T-cell (primary cell): ENCODE measurements around the gene DNAJC22. TPM values are rescaled to one million over a fixed set of nuclear protein-coding genes. Genes with fewer than 3 reads are reported as not detected.

Experiments used
- ATAC-seq, 4 experiments: fragments of 200-7000 bp in 3 of 4; fragments of 150-1000 bp in 1 of 4; cut with Tn5 transposase; replicated peaks in 1 of 4; 1 replicate in 3 of 4; 2 replicates in 1 of 4; pipeline ENCODE4 v1.10.0; 2021; ENCODE audit warnings: moderate library complexity in 3 of 4, mild to moderate bottlenecking in 2 of 4, moderate number of reproducible peaks in 1 of 4
- CTCF ChIA-PET, 2 donors: fragments of 300-600 bp; sonication (Branson Sonifier 250); formaldehyde crosslinking; loops; one replicate each; lab custom pipeline; 2022; ENCODE audit warnings: antibody characterized with exemption in 2 of 2; lab: Charles Lee
- POLR2A ChIA-PET, 2 donors: fragments of 300-600 bp; sonication (Branson Sonifier 250); formaldehyde crosslinking; loops; one replicate each; lab custom pipeline; 2022; ENCODE audit warnings: antibody characterized with exemption in 2 of 2; lab: Charles Lee
- DNase-seq, 35 experiments: peaks; one replicate each; pipeline versions ENCODE4 v3.0.0 to v3.0.0-alpha.2; 2013 to 2023
- H3K27ac ChIP-seq: one replicate; pipeline ENCODE4 v1.5.1; 2013; ENCODE audit warnings: low read length
- H3K27me3 ChIP-seq, 2 experiments: replicated peaks in 1 of 2; 1 replicate in 1 of 2; 2 replicates in 1 of 2; pipeline versions ENCODE4 v1.6.1 to v1.7.0; 2013; ENCODE audit warnings: low read length in 1 of 2, mixed read lengths in 1 of 2; ENCODE audit not compliant: control insufficient read depth in 2 of 2, insufficient read depth in 2 of 2; ENCODE audit errors: extremely low read depth in 1 of 2
- H3K36me3 ChIP-seq, 2 donors: 1 replicate in 1 of 2; 2 replicates in 1 of 2; pipeline versions ENCODE4 v1.6.1 to v1.7.0; 2013; ENCODE audit warnings: low read length in 1 of 2; ENCODE audit not compliant: control insufficient read depth in 2 of 2, insufficient read depth in 1 of 2; ENCODE audit errors: extremely low read depth in 1 of 2
- H3K4me1 ChIP-seq, 2 experiments: 1 replicate in 1 of 2; 2 replicates in 1 of 2; pipeline versions ENCODE4 v1.6.1 to v1.7.0; 2013; ENCODE audit warnings: low read length in 2 of 2, mixed read lengths in 1 of 2; ENCODE audit not compliant: insufficient read depth in 2 of 2, control insufficient read depth in 1 of 2; ENCODE audit errors: extremely low read depth in 1 of 2
- H3K4me3 ChIP-seq, 2 donors: 1 replicate in 1 of 2; 2 replicates in 1 of 2; pipeline versions ENCODE4 v1.5.1 to v1.7.0; 2013; ENCODE audit warnings: mild to moderate bottlenecking in 2 of 2, low read length in 1 of 2, moderate library complexity in 1 of 2; ENCODE audit not compliant: control insufficient read depth in 1 of 2; ENCODE audit errors: extremely low read depth in 1 of 2
- H3K9me3 ChIP-seq: 2 replicates; pipeline ENCODE4 v1.7.0; 2013
- H3K27ac Mint-ChIP-seq, 2 donors: one replicate each; pipeline ENCODE4 v1.8.0; 2020 to 2021; ENCODE audit warnings: mild to moderate bottlenecking in 2 of 2, mixed read lengths in 2 of 2
- H3K27me3 Mint-ChIP-seq, 2 donors: one replicate each; pipeline ENCODE4 v1.8.0; 2021 to 2022; ENCODE audit warnings: mixed read lengths in 2 of 2
- H3K36me3 Mint-ChIP-seq: one replicate; pipeline ENCODE4 v1.8.0; 2021; ENCODE audit warnings: mixed read lengths
- H3K4me1 Mint-ChIP-seq, 3 donors: one replicate each; pipeline ENCODE4 v1.8.0; 2020 to 2022; ENCODE audit warnings: mixed read lengths in 3 of 3, mild to moderate bottlenecking in 1 of 3
- H3K4me3 Mint-ChIP-seq, 3 donors: one replicate each; pipeline ENCODE4 v1.8.0; 2020 to 2022; ENCODE audit warnings: mild to moderate bottlenecking in 3 of 3, mixed read lengths in 3 of 3, moderate library complexity in 3 of 3
- H3K9me3 Mint-ChIP-seq, 3 donors: one replicate each; pipeline ENCODE4 v1.8.0; 2020 to 2022; ENCODE audit warnings: mixed read lengths in 3 of 3
- WGBS: methylation state at CpG from one replicate; pipeline ENCODE4 v1.1.5; 2013; ENCODE audit warnings: missing lambda C conversion rate; ENCODE audit not compliant: insufficient coverage; 5-methylcytosine and 5-hydroxymethylcytosine counted together
- total RNA-seq, 35 experiments: library from RNA in 6 of 35; stranded (reverse) in 6 of 35; fragments of 120-200 nt in 1 of 35; gene quantifications; one replicate each; pipeline versions ENCODE4 v1.2.1 to v1.2.4 and lab custom pipeline; 2013 to 2026

The DNAJC22 gene
- total RNA-seq (under 1 TPM in 1 of 5 donors, not detected in 4; 0.07 TPM), total RNA-seq (lab: John Stamatoyannopoulos, UW) (0 to 0.08 (median 0) reads per million in 29 experiments)
- not detected for total RNA-seq (2013)

DNA sequence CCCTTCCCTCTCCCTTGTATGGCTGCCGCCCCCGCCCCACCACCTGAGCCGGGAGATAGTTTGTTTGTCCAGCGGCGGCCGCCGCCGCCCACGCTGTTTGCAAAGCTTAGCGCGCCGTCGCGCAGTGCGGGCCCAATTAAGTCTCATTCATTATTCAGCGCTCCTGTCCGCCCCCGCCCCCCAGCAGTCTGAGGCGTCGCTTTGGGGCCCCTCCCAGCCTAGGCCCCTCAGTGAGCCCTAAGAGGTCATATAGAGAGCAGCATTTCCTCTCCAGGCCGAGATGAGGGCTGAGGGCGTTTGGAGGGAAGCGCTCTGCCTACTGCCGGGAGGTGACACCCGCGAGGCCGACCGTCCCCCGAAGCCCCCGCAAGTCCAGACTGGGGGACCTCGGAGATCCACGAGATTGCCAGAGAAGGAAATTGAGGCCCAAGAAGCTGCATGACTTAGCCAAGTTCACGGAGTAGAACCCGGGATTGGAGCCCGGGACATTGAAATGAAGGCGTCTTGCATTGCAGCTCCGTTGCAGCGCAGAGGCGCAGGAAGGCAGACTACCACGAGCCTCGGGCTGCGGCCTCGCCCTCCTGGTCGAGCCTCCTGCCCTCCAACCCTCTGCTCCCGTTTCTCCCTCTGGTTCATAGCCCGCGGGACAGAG is at the start of gene DNAJC22:
DNAJC22 (plus strand) TSS at position 230 of the 652 bp plus-strand sequence. CDS start 1,985 bp downstream, outside the sequence.
- peak within 1 kb of the TSS in 1 of 2 donors; percentile 43 for H3K27ac Mint-ChIP-seq
- Histone ChIP-seq H3K9me3 (no peaks in the 10 kb centered on the region), H3K27ac (no peak within 1 kb of the TSS), H3K36me3 (no peaks in the 10 kb centered on the region), H3K4me3 (peak within 1 kb of the TSS; percentile 47 to 86), H3K4me1 (peaks cover 32 to 63% of the 10 kb centered on the region in 2 experiments), H3K27me3 (peaks cover 23 to 96% of the 10 kb centered on the region in 2 experiments)
- H3K9me3 Mint-ChIP-seq: no peaks in the 10 kb centered on the region
- H3K36me3 Mint-ChIP-seq: no peaks in the 10 kb centered on the region
- H3K4me1 Mint-ChIP-seq: peaks cover 32 to 51% (median 45%) of the 10 kb centered on the region in 3 donors
- POLR2A ChIA-PET: interaction anchor here in 1 of 2 donors (0.5 kb wide), 1 partner anchor 31 kb away, joined by 4 read pairs; no protein-coding TSS in a partner anchor
- 1% methylated on average over 41 of the region's 47 CpGs for WGBS
- CTCF ChIA-PET: interaction anchor here (0.5 to 3.2 kb wide), 12 partner anchors 11 to 354 kb away, joined by 3 to 22 read pairs (median 5); partner anchors contain the start of genes PRPH (in 1 of the 2) and SPATS2 (in 1 of the 2)
- DNase-seq (peak in 3 of 35 experiments; percentile 32 to 48 (median 44)), ATAC-seq (peak; percentile 29 to 52 (median 36))
- peak within 1 kb of the TSS; percentile 73 to 80 (median 80) for H3K4me3 Mint-ChIP-seq
- H3K27me3 Mint-ChIP-seq: peaks cover 36 to 75% of the 10 kb centered on the region in 2 donors

DNA sequence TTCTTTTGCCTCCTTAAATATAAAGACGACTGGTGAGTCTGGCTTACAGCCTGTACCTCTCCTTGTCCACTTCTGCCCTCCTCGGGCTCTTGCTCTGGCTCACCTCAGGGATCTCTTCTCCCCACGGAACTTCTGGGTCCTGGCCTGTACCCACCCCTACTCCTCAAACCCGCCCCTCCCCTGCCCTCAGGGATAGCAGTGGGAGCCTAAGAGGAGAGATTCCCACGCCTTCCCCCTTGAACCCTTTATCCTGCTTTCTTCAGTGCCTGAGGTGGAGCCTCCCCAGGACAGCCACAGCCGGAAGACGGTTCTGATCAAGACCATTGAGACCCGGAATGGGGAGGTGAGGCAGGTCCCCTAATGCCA is 49.0 kb upstream of the DNAJC22 start:
- WGBS: 7% methylated on average over 2 of the region's 8 CpGs
- H3K27ac Mint-ChIP-seq: no peak overlapping the region
- H3K27ac ChIP-seq: no peak overlapping the region
- no peaks in the 10 kb centered on the region for H3K9me3 Mint-ChIP-seq
- no peak for DNase-seq
- no peak overlapping the region for H3K4me3 ChIP-seq
- H3K4me1 Mint-ChIP-seq: peaks cover 9 to 27% (median 17%) of the 10 kb centered on the region in 3 donors
- no peak for ATAC-seq
- CTCF ChIA-PET: interaction anchor here in 1 of 2 donors (0.6 to 1.4 kb wide), 5 partner anchors 25 to 246 kb away, joined by 3 to 6 read pairs (median 4); partner anchors contain the start of genes C1QL4 and TROAP
- no peaks in the 10 kb centered on the region for H3K9me3 ChIP-seq
- no peaks in the 10 kb centered on the region for H3K36me3 ChIP-seq
- H3K36me3 Mint-ChIP-seq: no peaks in the 10 kb centered on the region
- POLR2A ChIA-PET: no interaction called here
- peaks cover 43 to 49% of the 10 kb centered on the region in 2 donors for H3K27me3 Mint-ChIP-seq
- peaks cover 0 to 30% of the 10 kb centered on the region in 2 experiments for H3K4me1 ChIP-seq
- H3K27me3 ChIP-seq: peaks cover 8 to 74% of the 10 kb centered on the region in 2 experiments
- H3K4me3 Mint-ChIP-seq: peak overlapping the region; percentile 9 to 70 (median 25)

DNA sequence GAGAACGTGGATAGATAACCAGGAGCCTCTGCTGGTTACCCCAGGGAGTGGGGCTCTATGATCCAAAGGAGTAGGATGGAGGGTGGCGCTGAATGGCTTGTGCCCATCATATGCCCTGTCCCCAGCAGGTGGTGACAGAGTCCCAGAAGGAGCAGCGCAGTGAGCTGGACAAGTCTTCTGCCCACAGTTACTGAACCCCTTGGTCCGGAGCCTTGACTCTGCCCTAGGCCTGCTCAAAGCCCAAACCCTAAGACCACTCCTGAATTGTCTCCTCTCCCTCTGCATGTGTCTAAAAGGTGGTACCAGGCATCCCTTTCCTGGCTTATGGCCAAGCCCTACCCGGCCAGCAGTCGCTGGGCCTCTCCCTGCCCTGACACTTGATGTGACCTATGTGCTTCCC is 48.5 kb upstream of the DNAJC22 start:
- H3K4me1 ChIP-seq: peaks cover 0 to 30% of the 10 kb centered on the region in 2 experiments
- Mint-ChIP-seq H3K4me1 (peaks cover 9 to 27% (median 17%) of the 10 kb centered on the region in 3 donors), H3K36me3 (no peaks in the 10 kb centered on the region), H3K27me3 (peaks cover 48 to 53% of the 10 kb centered on the region in 2 donors), H3K27ac (no peak overlapping the region), H3K9me3 (no peaks in the 10 kb centered on the region), H3K4me3 (peak overlapping the region in 1 of 3 donors; percentile 70)
- CTCF ChIA-PET: interaction anchor here in 1 of 2 donors (1.0 to 1.4 kb wide), 2 partner anchors 25 to 49 kb away, joined by 3 to 5 read pairs; partner anchors contain the start of genes DNAJC22 and TROAP
- no peak overlapping the region for H3K4me3 ChIP-seq
- H3K9me3 ChIP-seq: no peaks in the 10 kb centered on the region
- H3K36me3 ChIP-seq: no peaks in the 10 kb centered on the region
- no peak for ATAC-seq
- POLR2A ChIA-PET: no interaction called here
- H3K27me3 ChIP-seq: peaks cover 8 to 69% of the 10 kb centered on the region in 2 experiments
- no peak for DNase-seq
- H3K27ac ChIP-seq: no peak overlapping the region
- 40% methylated on average over 6 of the region's 6 CpGs for WGBS

DNA sequence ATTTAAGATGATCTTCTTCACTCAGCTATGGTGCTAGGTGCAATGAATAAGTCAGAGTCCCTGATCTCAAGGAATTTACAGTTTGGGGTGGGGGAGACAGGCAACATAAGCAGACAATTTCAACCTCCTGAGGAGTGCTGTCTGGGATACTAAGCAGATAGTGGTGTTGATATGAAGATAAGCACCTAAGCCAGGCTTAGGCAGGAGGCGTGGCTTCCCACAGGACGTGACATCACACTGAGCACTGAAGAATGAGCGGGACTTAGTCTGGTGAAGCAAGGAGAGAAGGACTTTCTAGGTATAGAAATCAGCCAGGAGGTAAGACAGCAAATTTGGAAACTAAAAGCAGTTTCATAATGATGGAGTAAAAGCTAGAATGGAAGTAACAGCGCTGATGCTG is 44.9 kb upstream of the DNAJC22 start:
- no peaks in the 10 kb centered on the region for H3K9me3 ChIP-seq
- Mint-ChIP-seq H3K27me3 (peaks cover 42 to 50% of the 10 kb centered on the region in 2 donors), H3K36me3 (no peaks in the 10 kb centered on the region), H3K4me3 (no peak overlapping the region), H3K4me1 (peaks cover 9 to 20% (median 14%) of the 10 kb centered on the region in 3 donors), H3K9me3 (no peaks in the 10 kb centered on the region), H3K27ac (no peak overlapping the region)
- no peak overlapping the region for H3K27ac ChIP-seq
- ATAC-seq (no peak), DNase-seq (no peak)
- WGBS: 28% methylated on average over 3 of the region's 4 CpGs
- peaks cover 0 to 12% of the 10 kb centered on the region in 2 experiments for H3K4me1 ChIP-seq
- H3K27me3 ChIP-seq: peaks cover 5 to 41% of the 10 kb centered on the region in 2 experiments
- CTCF ChIA-PET: interaction anchor here in 1 of 2 donors (0.8 kb wide), 1 partner anchor 13 kb away, joined by 3 read pairs; no protein-coding TSS in a partner anchor
- POLR2A ChIA-PET: no interaction called here
- H3K36me3 ChIP-seq: no peaks in the 10 kb centered on the region
- no peak overlapping the region for H3K4me3 ChIP-seq

DNA sequence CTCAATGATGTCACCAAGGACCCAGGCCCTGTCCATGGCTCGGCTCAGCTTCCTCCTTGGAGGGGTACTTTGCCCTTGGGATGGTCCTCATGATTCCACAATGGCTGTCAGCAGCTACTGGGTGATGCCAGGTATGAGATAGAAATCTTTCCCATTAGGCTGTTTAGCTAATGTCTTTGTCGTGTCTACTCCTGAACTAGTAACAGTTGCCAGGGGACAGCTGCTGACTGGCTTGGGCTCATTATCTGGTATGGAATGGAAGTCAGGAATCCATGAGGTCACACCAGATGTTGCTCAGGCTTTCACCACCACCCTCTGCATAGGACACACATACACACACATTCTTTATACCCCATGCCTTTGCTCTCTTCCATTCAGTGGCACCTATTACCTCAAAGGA is 42.5 kb upstream of the DNAJC22 start:
- H3K36me3 ChIP-seq: no peaks in the 10 kb centered on the region
- H3K27me3 ChIP-seq: peaks cover 0 to 21% of the 10 kb centered on the region in 2 experiments
- WGBS: 67% methylated on average over 1 of the region's 2 CpGs
- POLR2A ChIA-PET: no interaction called here
- H3K4me1 ChIP-seq: no peaks in the 10 kb centered on the region
- H3K4me3 ChIP-seq: no peak overlapping the region
- no peak overlapping the region for H3K27ac Mint-ChIP-seq
- H3K27ac ChIP-seq: no peak overlapping the region
- no peaks in the 10 kb centered on the region for H3K9me3 ChIP-seq
- H3K4me3 Mint-ChIP-seq: no peak overlapping the region
- peaks cover 0 to 3% (median 0%) of the 10 kb centered on the region in 3 donors for H3K4me1 Mint-ChIP-seq
- H3K27me3 Mint-ChIP-seq: peaks cover 34 to 45% of the 10 kb centered on the region in 2 donors
- H3K36me3 Mint-ChIP-seq: no peaks in the 10 kb centered on the region
- CTCF ChIA-PET: interaction anchor here (0.5 to 1.1 kb wide), 2 partner anchors 14 to 17 kb away, joined by 3 read pairs; no protein-coding TSS in a partner anchor
- H3K9me3 Mint-ChIP-seq: no peaks in the 10 kb centered on the region
- DNase-seq (no peak), ATAC-seq (no peak)

DNA sequence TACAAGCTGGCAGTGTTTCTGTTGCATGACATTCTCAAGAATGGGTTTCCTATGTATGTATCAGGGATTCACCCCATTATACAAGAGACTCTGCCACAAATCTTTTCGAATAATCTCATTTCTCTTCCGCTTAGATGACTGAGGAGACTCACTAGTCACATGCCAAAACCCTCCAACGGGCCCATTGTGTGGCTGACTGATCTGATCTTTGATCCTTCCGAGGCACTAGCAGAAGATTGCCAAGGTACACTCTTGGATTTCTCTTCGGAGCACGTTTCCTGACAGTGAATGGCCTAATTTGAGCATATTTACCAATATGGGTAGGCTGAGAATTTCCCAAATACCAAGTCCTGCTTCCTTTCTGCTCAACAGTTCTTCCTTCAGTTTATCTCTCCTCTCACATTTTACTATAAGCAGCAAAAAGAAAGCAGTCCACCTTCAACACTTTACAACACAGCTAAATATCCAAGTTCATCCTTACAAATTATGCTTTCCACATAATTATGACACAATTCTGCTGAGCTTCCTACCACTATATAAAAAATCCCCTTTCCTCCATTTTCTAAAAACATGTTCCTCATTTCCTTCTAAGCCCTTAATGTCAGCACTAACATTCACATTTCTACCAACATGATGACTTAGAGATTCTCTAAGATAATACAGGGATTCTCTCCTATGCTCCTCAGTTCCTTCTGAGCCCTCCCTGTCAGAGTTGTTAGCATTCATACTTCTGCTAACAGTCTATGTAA is 40.8 kb upstream of the DNAJC22 start:
- Histone ChIP-seq H3K27me3 (peaks cover 0 to 21% of the 10 kb centered on the region in 2 experiments), H3K27ac (no peak overlapping the region), H3K4me3 (no peak overlapping the region), H3K36me3 (no peaks in the 10 kb centered on the region), H3K9me3 (no peaks in the 10 kb centered on the region), H3K4me1 (no peaks in the 10 kb centered on the region)
- CTCF ChIA-PET: interaction anchor here in 1 of 2 donors (0.6 kb wide), 2 partner anchors 260 to 317 kb away, joined by 4 to 5 read pairs; partner anchors contain the start of gene PRPF40B
- no peaks in the 10 kb centered on the region for H3K9me3 Mint-ChIP-seq
- H3K27ac Mint-ChIP-seq: no peak overlapping the region
- 78% methylated on average over 4 of the region's 6 CpGs for WGBS
- no peak overlapping the region for H3K4me3 Mint-ChIP-seq
- ATAC-seq (no peak), DNase-seq (no peak)
- H3K36me3 Mint-ChIP-seq: no peaks in the 10 kb centered on the region
- peaks cover 43 to 51% of the 10 kb centered on the region in 2 donors for H3K27me3 Mint-ChIP-seq
- H3K4me1 Mint-ChIP-seq: peaks cover 0 to 3% (median 0%) of the 10 kb centered on the region in 3 donors
- POLR2A ChIA-PET: no interaction called here
